HepG2 (cell line): ENCODE data around the gene WTAP. TPM values are rescaled to one million over a fixed set of nuclear protein-coding genes. Genes with fewer than 3 reads are reported as not detected.

Experiments used
- CREBL2 ChIP-seq: sonication (generic); formaldehyde crosslinking; IDR thresholded peaks from 2 replicates; pipeline ENCODE4 v1.8.1; 2023; ENCODE audit warnings: missing genetic modification reagents, mild to moderate bottlenecking, borderline replicate concordance
- FOXP4 ChIP-seq: sonication (generic); formaldehyde crosslinking; IDR thresholded peaks from 2 replicates; pipeline ENCODE4 v1.4.0; 2020; ENCODE audit warnings: missing genetic modification reagents
- HMG20B ChIP-seq: conservative IDR thresholded peaks from 2 replicates; pipeline ENCODE4 v1.6.1; 2016; ENCODE audit warnings: missing genetic modification reagents, missing compliant biosample characterization
- HOXD1 ChIP-seq: sonication (generic); formaldehyde crosslinking; IDR thresholded peaks from 2 replicates; pipeline ENCODE4 v1.5.0; 2020; ENCODE audit warnings: missing genetic modification reagents
- MEF2D ChIP-seq: sonication (generic); formaldehyde crosslinking; IDR thresholded peaks from 2 replicates; pipeline ENCODE4 v1.5.1; 2020; ENCODE audit warnings: mild to moderate bottlenecking, missing genetic modification reagents
- RAD21 ChIP-seq: fragments of 450-650 bp; formaldehyde crosslinking; IDR thresholded peaks from 2 replicates; pipeline ENCODE4 v1.5.0; 2020; ENCODE audit warnings: mild to moderate bottlenecking
- THYN1 ChIP-seq: sonication (generic); formaldehyde crosslinking; IDR thresholded peaks from 2 replicates; pipeline ENCODE4 v1.8.1; 2023; ENCODE audit warnings: low read depth, mild to moderate bottlenecking, moderate library complexity, missing genetic modification reagents, borderline replicate concordance
- ZBTB14 ChIP-seq: sonication (generic); formaldehyde crosslinking; IDR thresholded peaks from 2 replicates; pipeline ENCODE4 v1.4.0; 2020; ENCODE audit warnings: missing genetic modification reagents
- ZBTB26 ChIP-seq: IDR thresholded peaks from 2 replicates; pipeline ENCODE4 v1.6.1; 2016; ENCODE audit warnings: missing compliant biosample characterization, missing genetic modification reagents, borderline replicate concordance
- ZBTB33 ChIP-seq: sonication (generic); formaldehyde crosslinking; IDR thresholded peaks from 2 replicates; pipeline ENCODE4 v1.4.0; 2020; ENCODE audit warnings: missing genetic modification reagents
- ZC3H13 ChIP-seq: sonication (generic); formaldehyde crosslinking; IDR thresholded peaks from 2 replicates; pipeline ENCODE4 v1.8.1; 2023; ENCODE audit warnings: mild to moderate bottlenecking, missing genetic modification reagents, moderate library complexity
- ZC3H4 ChIP-seq: sonication (generic); formaldehyde crosslinking; IDR thresholded peaks from 2 replicates; pipeline ENCODE4 v1.4.0; 2020; ENCODE audit warnings: missing genetic modification reagents, borderline replicate concordance
- ZFYVE20 ChIP-seq: sonication (generic); formaldehyde crosslinking; IDR thresholded peaks from 2 replicates; pipeline ENCODE4 v1.8.0; 2023; ENCODE audit warnings: low read depth, mild to moderate bottlenecking, moderate library complexity, missing genetic modification reagents, borderline replicate concordance
- ZNF180 ChIP-seq: sonication (generic); formaldehyde crosslinking; IDR thresholded peaks from 2 replicates; pipeline ENCODE4 v1.4.0; 2020; ENCODE audit warnings: low read depth, missing genetic modification reagents, borderline replicate concordance
- ZNF263 ChIP-seq: sonication (generic); formaldehyde crosslinking; IDR thresholded peaks from 2 replicates; pipeline ENCODE4 v1.4.0; 2020; ENCODE audit warnings: missing genetic modification reagents
- ZNF441 ChIP-seq: sonication (generic); formaldehyde crosslinking; IDR thresholded peaks from 2 replicates; pipeline ENCODE4 v1.7.0; 2021; ENCODE audit warnings: missing genetic modification reagents, borderline replicate concordance
- ZNF558 ChIP-seq: sonication (generic); formaldehyde crosslinking; IDR thresholded peaks from 2 replicates; pipeline ENCODE4 v1.9.0; 2022; ENCODE audit warnings: mild to moderate bottlenecking, missing genetic modification reagents, borderline replicate concordance
- ZNF570 ChIP-seq: sonication (generic); formaldehyde crosslinking; IDR thresholded peaks from 2 replicates; pipeline ENCODE4 v1.4.0; 2020; ENCODE audit warnings: mild to moderate bottlenecking, missing genetic modification reagents, borderline replicate concordance
- ZNF737 ChIP-seq: sonication (generic); formaldehyde crosslinking; IDR thresholded peaks from 2 replicates; pipeline ENCODE4 v1.5.0; 2020; ENCODE audit warnings: missing genetic modification reagents, mild to moderate bottlenecking, borderline replicate concordance
- ZNF768 ChIP-seq: sonication (generic); formaldehyde crosslinking; IDR thresholded peaks from 2 replicates; pipeline ENCODE4 v1.4.0; 2020; ENCODE audit warnings: missing genetic modification reagents
- ZNF776 ChIP-seq: sonication (generic); formaldehyde crosslinking; IDR thresholded peaks from 2 replicates; pipeline ENCODE4 v1.4.0; 2020; ENCODE audit warnings: mild to moderate bottlenecking, missing genetic modification reagents
- ZSCAN12 ChIP-seq: sonication (generic); formaldehyde crosslinking; IDR thresholded peaks from 2 replicates; pipeline ENCODE4 v1.9.0; 2021; ENCODE audit warnings: mild to moderate bottlenecking, missing genetic modification reagents
- polyA plus RNA-seq, 8 experiments: library from polyadenylated mRNA; depleted of rRNA in 3 of 8; stranded (reverse) in 7 of 8; unstranded in 1 of 8; fragments of >200 nt; fragmentation: Illumina TruSeq in 4 of 8; extraction: Trizol in 4 of 8; gene quantifications; 2 replicates each; pipeline versions ENCODE4 v1.2.1 to v1.2.3, GENCODE V29; 2011 to 2016; ENCODE audit warnings: low read depth in 4 of 8, missing spikeins in 1 of 8, mixed read lengths in 1 of 8; ENCODE audit not compliant: insufficient read depth in 1 of 8
- total RNA-seq, 5 experiments: library from RNA; depleted of rRNA; stranded (reverse); fragments of >200 nt; fragmentation: Illumina TruSeq; extraction: Trizol; gene quantifications; 2 replicates each; pipeline ENCODE4 v1.2.3, GENCODE V29; 2016; ENCODE audit warnings: low read depth in 1 of 5

Gene WTAP
- total and polyA plus RNA-seq, 2 of the 13 experiments (the other 11 are each of a cell fraction or from before 2014, with no cell fraction given), result 31.6 to 167 TPM

- peak; percentile 44; the same call in 1 of the 2 replicates for TF ChIP-seq ZNF180 (CRISPR knock-in tag)
- TF ChIP-seq ZNF441 (CRISPR knock-in tag), result peak; percentile 90
- TF ChIP-seq ZC3H4 (CRISPR knock-in tag), result peak; percentile 92
- peak; percentile 82; the same call in 1 of the 2 replicates for TF ChIP-seq HMG20B
- peak; percentile 62 for TF ChIP-seq RAD21 (CRISPR knock-in tag)
- TF ChIP-seq ZC3H13, result peak; percentile 59; the same call in 1 of the 2 replicates
- peak; percentile 99 for TF ChIP-seq HOXD1
- peak; percentile 90 for TF ChIP-seq ZNF768 (CRISPR knock-in tag)
- TF ChIP-seq ZNF776, result peak; percentile 90
- peak; percentile 95 for TF ChIP-seq MEF2D
- peak; percentile 97 for TF ChIP-seq ZBTB26 (CRISPR knock-in tag)
- no peak; the same call in 1 of the 2 replicates for TF ChIP-seq ZNF570
- no peak for TF ChIP-seq THYN1 (CRISPR knock-in tag)
- TF ChIP-seq ZNF737, result 0 out of 2 replicates have a peak, but pooled peaks have one; percentile 74
- TF ChIP-seq CREBL2, result peak; percentile 98; the same call in 1 of the 2 replicates
- TF ChIP-seq FOXP4 (CRISPR knock-in tag), result peak; percentile 82
- TF ChIP-seq ZBTB33 (CRISPR knock-in tag), result peak; percentile 87
- TF ChIP-seq ZSCAN12 (CRISPR knock-in tag), result peak; percentile 96; the same call in 1 of the 2 replicates
- TF ChIP-seq ZNF558, result peak; percentile 62; the same call in 1 of the 2 replicates
- peak; percentile 97 for TF ChIP-seq ZFYVE20 (CRISPR knock-in tag)
- TF ChIP-seq ZBTB14, result peak; percentile 61; the same call in 1 of the 2 replicates
- TF ChIP-seq ZNF263, result peak; percentile 75
These were observed at the start of gene WTAP (continued) for GRCh38 chr6:159726918-159727716.
